ENCODE results near the gene PDE5A. TPM values are rescaled to one million over a fixed set of nuclear protein-coding genes. Genes with fewer than 3 reads are reported as not detected.

The PDE5A gene
- total and polyA plus RNA-seq, 2 donors (not counting 1 experiment from before 2014, with no cell fraction given): 0.49 to 1.4 TPM

DNA sequence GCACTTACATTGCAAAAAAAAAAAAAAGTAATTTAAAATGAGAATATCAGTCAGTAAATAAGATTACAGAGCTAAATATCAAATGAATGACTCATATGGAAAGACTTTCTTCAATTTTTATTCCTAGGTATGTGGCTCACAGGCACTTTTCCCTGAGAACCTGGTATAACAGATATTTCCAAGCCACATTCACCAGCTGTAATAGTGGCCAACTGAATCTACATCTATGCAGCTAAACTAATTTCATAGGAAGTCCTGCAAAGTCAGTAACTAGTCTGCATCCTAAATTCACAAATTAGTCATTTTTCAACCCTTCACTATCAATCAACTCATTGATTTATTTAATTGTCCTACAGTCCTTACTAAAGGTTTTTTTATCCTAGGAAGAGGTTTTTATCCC, 5.6 kb downstream of the PDE5A start:
- Histone ChIP-seq H3K4me3 (ENCODE audit: control extremely low read depth in 1 of 5, extremely low read depth in 1 of 5, insufficient read depth in 1 of 5, low read depth in 2 of 5, low read length in 4 of 5) (no peak overlapping the region), H3K36me3 (replicated peaks in 1 of 2; ENCODE audit: control extremely low read depth in 1 of 2, control insufficient read depth in 1 of 2, extremely low read depth in 1 of 2, insufficient read depth in 2 of 2, low read length in 1 of 2) (no peaks in the 10 kb centered on the region), H3K27me3 (replicated peaks in 1 of 4; ENCODE audit: control extremely low read depth in 1 of 4, control insufficient read depth in 3 of 4, insufficient read depth in 4 of 4, low read length in 3 of 4) (peaks cover 0 to 13% (median 5%) of the 10 kb centered on the region in 4 experiments), H3K4me2 (replicated peaks; ENCODE audit: low read depth, low read length, poor library complexity, severe bottlenecking) (no peak overlapping the region), H3K9me3 (ENCODE audit: control extremely low read depth in 1 of 3, control insufficient read depth in 2 of 3, insufficient read depth in 1 of 3, low read length in 2 of 3) (no peaks in the 10 kb centered on the region), H3K27ac (ENCODE audit: low read length in 2 of 2) (no peak overlapping the region), H3K79me2 (ENCODE audit: control insufficient read depth, insufficient read depth, low read length) (no peaks in the 10 kb centered on the region), H3K9ac (ENCODE audit: low read length) (no peak overlapping the region), H3K4me1 (ENCODE audit: control insufficient read depth in 2 of 2, insufficient read depth in 2 of 2, low read length in 2 of 2) (peaks cover 10 to 15% of the 10 kb centered on the region in 2 donors), H4K20me1 (ENCODE audit: control insufficient read depth, insufficient read depth, low read length, poor library complexity, severe bottlenecking) (no peaks in the 10 kb centered on the region), H2AFZ (ENCODE audit: insufficient read depth, low read depth, low read length, poor library complexity, severe bottlenecking) (no peak overlapping the region)
- ChIA-PET CTCF (interaction anchor here (0.7 kb wide), 1 partner anchor 72 kb away, joined by 4 read pairs; no protein-coding TSS in a partner anchor), POLR2A (no interaction called here)
- H3K4me1 Mint-ChIP-seq: peaks cover 13% of the 10 kb centered on the region
- peaks cover 13% of the 10 kb centered on the region for H3K27me3 Mint-ChIP-seq
- no peak overlapping the region for H3K27ac Mint-ChIP-seq
- ATAC-seq (ENCODE audit: low read depth) (no peak), DNase-seq (no peak)
- no peak overlapping the region for H3K4me3 Mint-ChIP-seq
- TF ChIP-seq EZH2 (IDR thresholded peaks at IDR 0.05; ENCODE audit: borderline replicate concordance, insufficient read depth, low read depth, low read length, poor library complexity, severe bottlenecking): no peak
- no peak for TF ChIP-seq CTCF (IDR thresholded peaks at IDR 0.05)
- H3K9me3 Mint-ChIP-seq (ENCODE audit: insufficient read depth): no peaks in the 10 kb centered on the region
- intact Hi-C loops (cut with micrococcal nuclease): no loop called here

GRCh38 chr4:119615068-119615719, 13.4 kb downstream of the PDE5A start:
- Histone ChIP-seq H3K4me2 (replicated peaks; ENCODE audit: low read depth, low read length, poor library complexity, severe bottlenecking) (no peak overlapping the region), H3K9ac (ENCODE audit: low read length) (no peak overlapping the region), H3K4me3 (ENCODE audit: control extremely low read depth in 1 of 5, extremely low read depth in 1 of 5, insufficient read depth in 1 of 5, low read depth in 2 of 5, low read length in 4 of 5) (no peak overlapping the region), H3K27ac (ENCODE audit: low read length in 2 of 2) (no peak overlapping the region), H3K36me3 (replicated peaks in 1 of 2; ENCODE audit: control extremely low read depth in 1 of 2, control insufficient read depth in 1 of 2, extremely low read depth in 1 of 2, insufficient read depth in 2 of 2, low read length in 1 of 2) (no peaks in the 10 kb centered on the region), H3K9me3 (ENCODE audit: control extremely low read depth in 1 of 3, control insufficient read depth in 2 of 3, insufficient read depth in 1 of 3, low read length in 2 of 3) (no peaks in the 10 kb centered on the region), H4K20me1 (ENCODE audit: control insufficient read depth, insufficient read depth, low read length, poor library complexity, severe bottlenecking) (no peaks in the 10 kb centered on the region), H2AFZ (ENCODE audit: insufficient read depth, low read depth, low read length, poor library complexity, severe bottlenecking) (no peak overlapping the region), H3K79me2 (ENCODE audit: control insufficient read depth, insufficient read depth, low read length) (no peaks in the 10 kb centered on the region), H3K27me3 (replicated peaks in 1 of 4; ENCODE audit: control extremely low read depth in 1 of 4, control insufficient read depth in 3 of 4, insufficient read depth in 4 of 4, low read length in 3 of 4) (peaks cover 0 to 11% (median 2%) of the 10 kb centered on the region in 4 experiments), H3K4me1 (ENCODE audit: control insufficient read depth in 2 of 2, insufficient read depth in 2 of 2, low read length in 2 of 2) (no peaks in the 10 kb centered on the region)
- ATAC-seq (ENCODE audit: low read depth): no peak
- no peak for DNase-seq
- ChIA-PET POLR2A (no interaction called here), CTCF (no interaction called here)
- peaks cover 34% of the 10 kb centered on the region for H3K27me3 Mint-ChIP-seq
- TF ChIP-seq CTCF (IDR thresholded peaks at IDR 0.05) (no peak), EZH2 (IDR thresholded peaks at IDR 0.05; ENCODE audit: borderline replicate concordance, insufficient read depth, low read depth, low read length, poor library complexity, severe bottlenecking) (no peak)
- H3K4me3 Mint-ChIP-seq: no peak overlapping the region
- no peaks in the 10 kb centered on the region for H3K4me1 Mint-ChIP-seq
- H3K27ac Mint-ChIP-seq: no peak overlapping the region
- intact Hi-C loops (cut with micrococcal nuclease): no loop called here
- no peaks in the 10 kb centered on the region for H3K9me3 Mint-ChIP-seq (ENCODE audit: insufficient read depth)
